Frontal cortex (tissue), 4 donors: ENCODE measurements around the gene SEMA4D. TPM values are rescaled to one million over a fixed set of nuclear protein-coding genes. Genes with fewer than 3 reads are reported as not detected.
A peak's percentile ranks its signal among the peaks of the same experiment; 100 is the strongest.
"Not testable (repeated sequence)": the region's sequence is repeated elsewhere in the genome, so short reads cannot be mapped to it uniquely, and the experiment has no call there.

Experiments
- DNase-seq, 2 donors: peaks; one replicate each; pipeline ENCODE4 v3.0.0; 2012; ENCODE audit warnings: low spot score in 2 of 2
- FAIRE-seq: peaks from 2 replicates; lab custom pipeline; 2012; peaks lifted over from hg19 to GRCh38; lab: Jason Lieb, UNC
- total RNA-seq: library from RNA; depleted of rRNA; stranded (reverse); fragments of >200 nt; gene quantifications from one replicate; pipeline ENCODE4 v1.2.3, GENCODE V29; 2014
- donor health status: control.
- donor health status: control.
- donor health status: control.

The SEMA4D gene
- total RNA-seq, 1 donor from 2014 or later: 7.7 TPM

GRCh38 chr9:89382026-89382986, 115.6 kb downstream of the SEMA4D start:
- DNase-seq (no peak), FAIRE-seq (no peak)

GRCh38 chr9:89381308-89381609, 116.7 kb downstream of the SEMA4D start:
- no peak for FAIRE-seq

GRCh38 chr9:89380437-89381307, 117.2 kb downstream of the SEMA4D start:
- FAIRE-seq (no peak), DNase-seq (no peak)

More at GRCh38 chr9:89381308-89381609, 116.7 kb downstream of the SEMA4D start:
- no peak for DNase-seq

GRCh38 chr9:89379508-89380115, 118.3 kb downstream of the SEMA4D start:
- DNase-seq (no peak), FAIRE-seq (no peak)

GRCh38 chr9:89379031-89379430, 118.9 kb downstream of the SEMA4D start:
- FAIRE-seq (no peak), DNase-seq (no peak)

GRCh38 chr9:89378541-89378940, 119.4 kb downstream of the SEMA4D start:
- FAIRE-seq (no peak), DNase-seq (no peak)

GRCh38 chr9:89377411-89377810, 120.5 kb downstream of the SEMA4D start:
- no peak for FAIRE-seq
- no peak for DNase-seq

- no peak for FAIRE-seq
These were observed 121.1 kb downstream of the SEMA4D start for GRCh38 chr9:89376741-89377351.

GRCh38 chr9:89376286-89376685, 121.6 kb downstream of the SEMA4D start:
- no peak for FAIRE-seq

More at GRCh38 chr9:89376741-89377351, 121.1 kb downstream of the SEMA4D start:
- DNase-seq: no peak

GRCh38 chr9:89375191-89375760, 122.6 kb downstream of the SEMA4D start:
- DNase-seq: no peak
- no peak for FAIRE-seq

More at GRCh38 chr9:89376286-89376685, 121.6 kb downstream of the SEMA4D start:
- DNase-seq: no peak

- no peak for DNase-seq
- FAIRE-seq: no peak
These were observed 123.7 kb downstream of the SEMA4D start for GRCh38 chr9:89374176-89374575.

- DNase-seq (no peak), FAIRE-seq (no peak)
These were observed 124.9 kb downstream of the SEMA4D start for GRCh38 chr9:89372979-89373378.

GRCh38 chr9:89372230-89372816, 125.6 kb downstream of the SEMA4D start:
- no peak for FAIRE-seq

GRCh38 chr9:89371791-89372190, 126.1 kb downstream of the SEMA4D start:
- DNase-seq: not testable (repeated sequence)
- peak; percentile 90 for FAIRE-seq

More at GRCh38 chr9:89372230-89372816, 125.6 kb downstream of the SEMA4D start:
- no peak for DNase-seq

GRCh38 chr9:89370593-89370992, 127.3 kb downstream of the SEMA4D start:
- FAIRE-seq (no peak), DNase-seq (no peak)

GRCh38 chr9:89368978-89369377, 128.9 kb downstream of the SEMA4D start:
- FAIRE-seq: no peak
- DNase-seq: no peak

- no peak for FAIRE-seq
- no peak for DNase-seq
These were observed 129.4 kb downstream of the SEMA4D start for GRCh38 chr9:89368550-89368949.

- FAIRE-seq: no peak
- DNase-seq: no peak
These were observed 130.0 kb downstream of the SEMA4D start for GRCh38 chr9:89367726-89368437.
